ENCODE data around the gene FOXN3. TPM values are rescaled to one million over a fixed set of nuclear protein-coding genes. Genes with fewer than 3 reads are reported as not detected.

FOXN3 gene
- total RNA-seq, 1 experiment from 2014 or later, result 8.8 TPM

DNA sequence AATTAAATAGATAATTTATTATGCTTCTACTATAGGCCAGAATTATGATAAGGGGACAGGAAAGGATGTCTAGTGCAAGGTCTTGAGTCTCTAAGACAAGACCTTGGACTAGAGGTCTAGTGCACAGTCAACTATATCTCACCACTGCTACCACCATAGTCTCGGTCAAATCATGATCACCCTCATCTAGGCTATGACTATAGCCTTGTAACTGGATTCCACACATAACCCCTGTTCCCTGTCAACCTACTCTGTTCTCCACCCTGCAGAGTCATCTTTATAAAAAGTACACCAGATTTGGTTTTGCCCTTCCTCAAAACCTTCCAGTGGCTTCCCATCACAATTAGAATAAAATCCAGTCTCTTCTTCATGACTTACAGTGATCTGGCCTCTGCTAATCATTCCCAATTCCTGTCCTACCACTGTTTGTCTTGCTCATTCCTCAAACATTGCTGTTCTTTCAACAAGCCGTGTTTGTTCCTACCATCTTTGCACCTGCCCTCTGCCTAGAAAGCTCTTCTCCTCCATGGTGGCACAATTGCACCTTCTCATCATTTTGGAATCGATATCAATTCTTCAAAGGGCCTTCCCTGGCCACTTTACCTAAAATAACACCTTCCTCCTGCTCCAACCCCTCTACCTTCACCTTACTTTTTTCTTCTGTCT is 169.4 kb downstream of the FOXN3 start (continued):
- no peak for TF ChIP-seq SIN3A (IDR thresholded peaks at IDR 0.05; ENCODE audit: borderline replicate concordance, insufficient read depth, low read depth, low read length)

DNA sequence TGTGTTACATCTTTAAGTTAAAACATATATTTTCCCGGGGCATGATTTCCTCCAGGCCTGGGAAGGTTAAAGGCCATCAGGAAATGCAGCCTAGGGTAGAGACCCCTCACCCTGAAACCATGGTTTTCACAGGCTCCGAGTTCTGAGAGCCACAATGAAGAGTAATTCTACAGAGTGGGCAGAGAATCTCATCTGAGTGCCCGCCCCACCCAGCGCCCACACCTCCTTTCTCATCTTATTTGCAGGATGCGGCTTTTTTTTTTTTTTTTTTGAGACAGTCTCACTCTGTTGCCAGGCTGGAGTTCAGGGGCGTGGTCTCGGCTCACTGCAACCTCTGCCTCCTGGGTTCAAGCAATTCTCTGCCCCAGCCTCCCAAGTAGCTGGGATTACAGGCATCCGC is 170.7 kb downstream of the FOXN3 start:
- POLR2A ChIA-PET, result no interaction called here
- ATAC-seq (no peak), DNase-seq (ENCODE audit: low read depth, low spot score) (no peak)
- Histone ChIP-seq H3K27me3 (ENCODE audit: control insufficient read depth, insufficient read depth, low read length) (no peaks in the 10 kb centered on the region), H3K4me1 (ENCODE audit: control insufficient read depth, insufficient read depth, low read length) (no peaks in the 10 kb centered on the region), H3K36me3 (ENCODE audit: control insufficient read depth, insufficient read depth, low read length) (no peaks in the 10 kb centered on the region), H3K9me3 (ENCODE audit: control insufficient read depth, insufficient read depth, low read depth, low read length) (no peaks in the 10 kb centered on the region), H3K4me3 (ENCODE audit: low read depth in 2 of 2, low read length in 2 of 2) (no peak overlapping the region), H3K27ac (ENCODE audit: low read length) (no peak overlapping the region)
- no TSS peak for BruUV-seq (replicated peaks)
- TF ChIP-seq, protein P1, sequence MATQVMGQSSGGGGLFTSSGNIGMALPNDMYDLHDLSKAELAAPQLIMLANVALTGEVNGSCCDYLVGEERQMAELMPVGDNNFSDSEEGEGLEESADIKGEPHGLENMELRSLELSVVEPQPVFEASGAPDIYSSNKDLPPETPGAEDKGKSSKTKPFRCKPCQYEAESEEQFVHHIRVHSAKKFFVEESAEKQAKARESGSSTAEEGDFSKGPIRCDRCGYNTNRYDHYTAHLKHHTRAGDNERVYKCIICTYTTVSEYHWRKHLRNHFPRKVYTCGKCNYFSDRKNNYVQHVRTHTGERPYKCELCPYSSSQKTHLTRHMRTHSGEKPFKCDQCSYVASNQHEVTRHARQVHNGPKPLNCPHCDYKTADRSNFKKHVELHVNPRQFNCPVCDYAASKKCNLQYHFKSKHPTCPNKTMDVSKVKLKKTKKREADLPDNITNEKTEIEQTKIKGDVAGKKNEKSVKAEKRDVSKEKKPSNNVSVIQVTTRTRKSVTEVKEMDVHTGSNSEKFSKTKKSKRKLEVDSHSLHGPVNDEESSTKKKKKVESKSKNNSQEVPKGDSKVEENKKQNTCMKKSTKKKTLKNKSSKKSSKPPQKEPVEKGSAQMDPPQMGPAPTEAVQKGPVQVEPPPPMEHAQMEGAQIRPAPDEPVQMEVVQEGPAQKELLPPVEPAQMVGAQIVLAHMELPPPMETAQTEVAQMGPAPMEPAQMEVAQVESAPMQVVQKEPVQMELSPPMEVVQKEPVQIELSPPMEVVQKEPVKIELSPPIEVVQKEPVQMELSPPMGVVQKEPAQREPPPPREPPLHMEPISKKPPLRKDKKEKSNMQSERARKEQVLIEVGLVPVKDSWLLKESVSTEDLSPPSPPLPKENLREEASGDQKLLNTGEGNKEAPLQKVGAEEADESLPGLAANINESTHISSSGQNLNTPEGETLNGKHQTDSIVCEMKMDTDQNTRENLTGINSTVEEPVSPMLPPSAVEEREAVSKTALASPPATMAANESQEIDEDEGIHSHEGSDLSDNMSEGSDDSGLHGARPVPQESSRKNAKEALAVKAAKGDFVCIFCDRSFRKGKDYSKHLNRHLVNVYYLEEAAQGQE (IDR thresholded peaks at IDR 0.05; ENCODE audit: insufficient read depth in 1 of 2, low read depth in 2 of 2, low read length in 1 of 2), result no peak
- TF ChIP-seq SIN3A (IDR thresholded peaks at IDR 0.05; ENCODE audit: borderline replicate concordance, insufficient read depth, low read depth, low read length) (no peak), POLR2AphosphoS5 (IDR thresholded peaks at IDR 0.05; ENCODE audit: low read depth, low read length) (no peak), TCF7L2 (IDR thresholded peaks at IDR 0.05; ENCODE audit: low read depth, low read length) (no peak)
- TF ChIP-seq, protein P2, sequence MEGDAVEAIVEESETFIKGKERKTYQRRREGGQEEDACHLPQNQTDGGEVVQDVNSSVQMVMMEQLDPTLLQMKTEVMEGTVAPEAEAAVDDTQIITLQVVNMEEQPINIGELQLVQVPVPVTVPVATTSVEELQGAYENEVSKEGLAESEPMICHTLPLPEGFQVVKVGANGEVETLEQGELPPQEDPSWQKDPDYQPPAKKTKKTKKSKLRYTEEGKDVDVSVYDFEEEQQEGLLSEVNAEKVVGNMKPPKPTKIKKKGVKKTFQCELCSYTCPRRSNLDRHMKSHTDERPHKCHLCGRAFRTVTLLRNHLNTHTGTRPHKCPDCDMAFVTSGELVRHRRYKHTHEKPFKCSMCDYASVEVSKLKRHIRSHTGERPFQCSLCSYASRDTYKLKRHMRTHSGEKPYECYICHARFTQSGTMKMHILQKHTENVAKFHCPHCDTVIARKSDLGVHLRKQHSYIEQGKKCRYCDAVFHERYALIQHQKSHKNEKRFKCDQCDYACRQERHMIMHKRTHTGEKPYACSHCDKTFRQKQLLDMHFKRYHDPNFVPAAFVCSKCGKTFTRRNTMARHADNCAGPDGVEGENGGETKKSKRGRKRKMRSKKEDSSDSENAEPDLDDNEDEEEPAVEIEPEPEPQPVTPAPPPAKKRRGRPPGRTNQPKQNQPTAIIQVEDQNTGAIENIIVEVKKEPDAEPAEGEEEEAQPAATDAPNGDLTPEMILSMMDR (IDR thresholded peaks at IDR 0.05), result no peak
- in situ Hi-C loops (cut with HindIII; ENCODE audit: low pct_unique_long_range_greater_than_20kb, low sequenced_read_pairs) (no loop called here), intact Hi-C loops (cut with micrococcal nuclease; ENCODE audit: unreplicated experiment) (no loop called here)
- CTCF ChIA-PET, result no interaction called here

DNA sequence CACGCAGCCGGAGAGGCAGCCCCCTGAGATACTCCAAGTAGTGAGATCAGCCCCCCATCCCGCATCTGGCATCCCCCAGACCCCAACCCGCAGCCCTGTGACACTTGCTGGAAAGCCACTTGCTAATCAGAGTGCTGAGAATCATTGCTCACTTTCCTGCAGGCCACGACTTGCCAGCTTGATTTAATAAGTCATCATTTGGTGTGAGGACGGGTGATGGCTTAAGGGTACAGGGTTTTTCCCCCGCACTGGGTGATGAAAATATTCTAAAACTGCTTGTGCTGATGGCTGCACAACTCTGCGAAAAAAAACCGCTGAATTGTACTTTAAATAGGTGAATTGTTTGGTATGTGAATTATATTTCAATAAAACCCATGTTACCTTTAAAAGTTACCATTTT is 171.2 kb downstream of the FOXN3 start:
- no peak overlapping the region for H3K4me3 ChIP-seq (ENCODE audit: low read depth in 2 of 2, low read length in 2 of 2)
- no peak for TF ChIP-seq POLR2AphosphoS5 (IDR thresholded peaks at IDR 0.05; ENCODE audit: low read depth, low read length)
- TF ChIP-seq, protein P2 (IDR thresholded peaks at IDR 0.05), result no peak
- no peak for TF ChIP-seq SIN3A (IDR thresholded peaks at IDR 0.05; ENCODE audit: borderline replicate concordance, insufficient read depth, low read depth, low read length)
- no peak for TF ChIP-seq TCF7L2 (IDR thresholded peaks at IDR 0.05; ENCODE audit: low read depth, low read length)
- no peaks in the 10 kb centered on the region for H3K4me1 ChIP-seq (ENCODE audit: control insufficient read depth, insufficient read depth, low read length)
- no peaks in the 10 kb centered on the region for H3K9me3 ChIP-seq (ENCODE audit: control insufficient read depth, insufficient read depth, low read depth, low read length)
- intact Hi-C loops (cut with micrococcal nuclease; ENCODE audit: unreplicated experiment) (no loop called here), in situ Hi-C loops (cut with HindIII; ENCODE audit: low pct_unique_long_range_greater_than_20kb, low sequenced_read_pairs) (no loop called here)
- ChIA-PET POLR2A (no interaction called here), CTCF (no interaction called here)
- H3K27me3 ChIP-seq (ENCODE audit: control insufficient read depth, insufficient read depth, low read length), result no peaks in the 10 kb centered on the region
- no peaks in the 10 kb centered on the region for H3K36me3 ChIP-seq (ENCODE audit: control insufficient read depth, insufficient read depth, low read length)
- no peak for DNase-seq (ENCODE audit: low read depth, low spot score)
- BruUV-seq (replicated peaks), result no TSS peak
- ATAC-seq, result no peak
- H3K27ac ChIP-seq (ENCODE audit: low read length), result no peak overlapping the region
